ENCODE measurements around the gene CLDN4.

Gene CLDN4

GRCh38 chr7:73801577-73801976 is 29.2 kb upstream of the CLDN4 start:
- no peak overlapping the region for H3K4me3 ChIP-seq (ENCODE audit: control insufficient read depth, low read depth, low read length)
- DNase-seq (ENCODE audit: low read depth) = no peak
- TF ChIP-seq CTCF (IDR thresholded peaks at IDR 0.05; ENCODE audit: control insufficient read depth, insufficient read depth, low read depth, low read length, missing control alignments) = no peak

- TF ChIP-seq CTCF (IDR thresholded peaks at IDR 0.05; ENCODE audit: control insufficient read depth, insufficient read depth, low read depth, low read length, missing control alignments) = no peak
- no peak for DNase-seq (ENCODE audit: low read depth)
Measured at GRCh38 chr7:73802459-73802858, 28.3 kb upstream of the CLDN4 start.

GRCh38 chr7:73809467-73809951 is 21.3 kb upstream of the CLDN4 start:
- DNase-seq (ENCODE audit: low read depth) = no peak
- no peak overlapping the region for H3K4me3 ChIP-seq (ENCODE audit: control insufficient read depth, low read depth, low read length)
- TF ChIP-seq CTCF (IDR thresholded peaks at IDR 0.05; ENCODE audit: control insufficient read depth, insufficient read depth, low read depth, low read length, missing control alignments) = no peak

More at GRCh38 chr7:73802459-73802858, 28.3 kb upstream of the CLDN4 start:
- no peak overlapping the region for H3K4me3 ChIP-seq (ENCODE audit: control insufficient read depth, low read depth, low read length)

GRCh38 chr7:73810998-73811360 is 19.8 kb upstream of the CLDN4 start:
- TF ChIP-seq CTCF (IDR thresholded peaks at IDR 0.05; ENCODE audit: control insufficient read depth, insufficient read depth, low read depth, low read length, missing control alignments) = no peak
- no peak for DNase-seq (ENCODE audit: low read depth)
- H3K4me3 ChIP-seq (ENCODE audit: control insufficient read depth, low read depth, low read length) = no peak overlapping the region

- H3K4me3 ChIP-seq (ENCODE audit: control insufficient read depth, low read depth, low read length) = no peak overlapping the region
- peak; percentile 14 for DNase-seq (ENCODE audit: low read depth)
- peak; percentile 91 for TF ChIP-seq CTCF (IDR thresholded peaks at IDR 0.05; ENCODE audit: control insufficient read depth, insufficient read depth, low read depth, low read length, missing control alignments)
Measured at GRCh38 chr7:73811760-73812168, 19.0 kb upstream of the CLDN4 start.

- H3K4me3 ChIP-seq (ENCODE audit: control insufficient read depth, low read depth, low read length) = no peak overlapping the region
- DNase-seq (ENCODE audit: low read depth) = no peak
- no peak for TF ChIP-seq CTCF (IDR thresholded peaks at IDR 0.05; ENCODE audit: control insufficient read depth, insufficient read depth, low read depth, low read length, missing control alignments)
Measured at GRCh38 chr7:73812996-73813395, 17.8 kb upstream of the CLDN4 start.

GRCh38 chr7:73815436-73815835 is 15.4 kb upstream of the CLDN4 start:
- DNase-seq (ENCODE audit: low read depth) = no peak
- TF ChIP-seq CTCF (IDR thresholded peaks at IDR 0.05; ENCODE audit: control insufficient read depth, insufficient read depth, low read depth, low read length, missing control alignments) = no peak
- H3K4me3 ChIP-seq (ENCODE audit: control insufficient read depth, low read depth, low read length) = no peak overlapping the region
